ENCODE measurements around the gene ATP13A3. TPM values are rescaled to one million over a fixed set of nuclear protein-coding genes. Genes with fewer than 3 reads are reported as not detected.

Gene ATP13A3
- total RNA-seq, 4 donors from 2014 or later: 84.6 to 106 (median 101) TPM

GRCh38 chr3:194472290-194472920, 14.4 kb downstream of the ATP13A3 start:
- peak in 1 of 2 donors; percentile 66 for DNase-seq (ENCODE audit: low spot score in 2 of 2)
- H3K4me1 ChIP-seq: peaks cover 0 to 67% (median 9%) of the 10 kb centered on the region in 4 donors
- H3K27me3 ChIP-seq: no peaks in the 10 kb centered on the region
- H3K4me3 ChIP-seq: no peak overlapping the region
- TF ChIP-seq POLR2A (IDR thresholded peaks at IDR 0.05) (no peak), CTCF (IDR thresholded peaks at IDR 0.05) (peak; percentile 89 to 98 (median 91)), EP300 (IDR thresholded peaks at IDR 0.05) (peak in 1 of 2 donors; percentile 32)
- H3K27ac ChIP-seq: peak overlapping the region in 1 of 4 donors; percentile 27
- no peaks in the 10 kb centered on the region for H3K9me3 ChIP-seq
- 73 to 74% methylated on average over 4 of the region's 4 CpGs for WGBS, 2 donors
- no peaks in the 10 kb centered on the region for H3K36me3 ChIP-seq

GRCh38 chr3:194471863-194472262, 14.9 kb downstream of the ATP13A3 start:
- WGBS, 2 donors: 47 to 53% methylated on average over 5 of the region's 5 CpGs
- Histone ChIP-seq H3K27me3 (no peaks in the 10 kb centered on the region), H3K9me3 (no peaks in the 10 kb centered on the region), H3K27ac (peak overlapping the region in 1 of 4 donors; percentile 27), H3K4me1 (peaks cover 0 to 67% (median 10%) of the 10 kb centered on the region in 4 donors), H3K36me3 (no peaks in the 10 kb centered on the region), H3K4me3 (no peak overlapping the region)
- no peak for DNase-seq (ENCODE audit: low spot score in 2 of 2)
- no peak for TF ChIP-seq POLR2A (IDR thresholded peaks at IDR 0.05)
- TF ChIP-seq CTCF (IDR thresholded peaks at IDR 0.05): no peak
- no peak for TF ChIP-seq EP300 (IDR thresholded peaks at IDR 0.05)

GRCh38 chr3:194470615-194471014, 16.2 kb downstream of the ATP13A3 start:
- Histone ChIP-seq H3K9me3 (no peaks in the 10 kb centered on the region), H3K36me3 (no peaks in the 10 kb centered on the region), H3K4me1 (peaks cover 0 to 68% (median 12%) of the 10 kb centered on the region in 4 donors), H3K4me3 (no peak overlapping the region), H3K27me3 (no peaks in the 10 kb centered on the region), H3K27ac (peak overlapping the region in 2 of 4 donors; percentile 47 to 64)
- DNase-seq (ENCODE audit: low spot score in 2 of 2): no peak
- 53 to 62% methylated on average over 4 of the region's 4 CpGs for WGBS, 2 donors
- TF ChIP-seq EP300 (IDR thresholded peaks at IDR 0.05) (no peak), POLR2A (IDR thresholded peaks at IDR 0.05) (no peak), CTCF (IDR thresholded peaks at IDR 0.05) (no peak)

- Histone ChIP-seq H3K4me1 (peaks cover 0 to 65% (median 12%) of the 10 kb centered on the region in 4 donors), H3K27ac (peak overlapping the region in 2 of 4 donors; percentile 47 to 64), H3K4me3 (no peak overlapping the region), H3K9me3 (no peaks in the 10 kb centered on the region), H3K36me3 (no peaks in the 10 kb centered on the region), H3K27me3 (no peaks in the 10 kb centered on the region)
- TF ChIP-seq CTCF (IDR thresholded peaks at IDR 0.05): no peak
- TF ChIP-seq POLR2A (IDR thresholded peaks at IDR 0.05): no peak
- TF ChIP-seq EP300 (IDR thresholded peaks at IDR 0.05): no peak
- DNase-seq (ENCODE audit: low spot score in 2 of 2): no peak
Measured at GRCh38 chr3:194469977-194470376, 16.8 kb downstream of the ATP13A3 start.

- Histone ChIP-seq H3K9me3 (no peaks in the 10 kb centered on the region), H3K4me3 (no peak overlapping the region), H3K4me1 (peaks cover 0 to 57% (median 12%) of the 10 kb centered on the region in 4 donors), H3K27me3 (no peaks in the 10 kb centered on the region), H3K27ac (peak overlapping the region in 1 of 4 donors; percentile 39), H3K36me3 (no peaks in the 10 kb centered on the region)
- TF ChIP-seq CTCF (IDR thresholded peaks at IDR 0.05) (no peak), POLR2A (IDR thresholded peaks at IDR 0.05) (no peak), EP300 (IDR thresholded peaks at IDR 0.05) (no peak)
- DNase-seq (ENCODE audit: low spot score in 2 of 2): no peak
- WGBS, 2 donors: 54 to 62% methylated on average over 3 of the region's 3 CpGs
Measured at GRCh38 chr3:194468086-194468485, 18.7 kb downstream of the ATP13A3 start.
